HG02610 (cell line): ENCODE data around the gene KIF1C.
"Not testable (repeated sequence)": the region's sequence is repeated elsewhere in the genome, so short reads cannot be mapped to it uniquely, and the experiment has no call there.

Source experiments
- ATAC-seq: cut with Tn5 transposase; IDR thresholded peaks from one replicate; pipeline ENCODE4 v1.9.1; 2021; ENCODE audit warnings: mild to moderate bottlenecking, moderate library complexity; ENCODE audit not compliant: unreplicated experiment

KIF1C gene

GRCh38 chr17:5042157-5043022, 44.6 kb downstream of the KIF1C start:
- ATAC-seq = no peak

GRCh38 chr17:5043524-5043923, 45.8 kb downstream of the KIF1C start:
- ATAC-seq = no peak

- ATAC-seq = no peak
Observed at GRCh38 chr17:5044630-5045029, 46.9 kb downstream of the KIF1C start.

- no peak for ATAC-seq
Observed at GRCh38 chr17:5045496-5045895, 47.7 kb downstream of the KIF1C start.

- ATAC-seq = no peak
Observed at GRCh38 chr17:5047446-5047845, 49.7 kb downstream of the KIF1C start.

GRCh38 chr17:5049314-5049841, 51.6 kb downstream of the KIF1C start:
- ATAC-seq = no peak

- ATAC-seq = no peak
Observed at GRCh38 chr17:5050278-5050677, 52.5 kb downstream of the KIF1C start.

GRCh38 chr17:5055543-5055942, 57.8 kb downstream of the KIF1C start:
- no peak for ATAC-seq

GRCh38 chr17:5065227-5065744, 67.5 kb downstream of the KIF1C start:
- no peak for ATAC-seq

- ATAC-seq = no peak
Observed at GRCh38 chr17:5068236-5068635, 70.5 kb downstream of the KIF1C start.

- no peak for ATAC-seq
Observed at GRCh38 chr17:5069724-5070123, 72.0 kb downstream of the KIF1C start.

GRCh38 chr17:5075472-5075871, 77.7 kb downstream of the KIF1C start:
- ATAC-seq = not testable (repeated sequence)

- not testable (repeated sequence) for ATAC-seq
Observed at GRCh38 chr17:5077275-5077674, 79.5 kb downstream of the KIF1C start.

GRCh38 chr17:5077781-5078105, 80.0 kb downstream of the KIF1C start:
- no peak for ATAC-seq
